ENCODE results near the gene TNFRSF11A.

GRCh38 chr18:62347089-62347506 is 22.0 kb downstream of the TNFRSF11A start:
- no peak for TF ChIP-seq CTCF (IDR thresholded peaks at IDR 0.05)
- no peak for TF ChIP-seq POLR2A (IDR thresholded peaks at IDR 0.05)

All from tibial nerve (tissue), 3 donors.